ENCODE measurements around the gene OR2A2. TPM values are rescaled to one million over a fixed set of nuclear protein-coding genes. Genes with fewer than 3 reads are reported as not detected.

OR2A2 gene
- total RNA-seq, 2 donors from 2014 or later, result not detected

DNA sequence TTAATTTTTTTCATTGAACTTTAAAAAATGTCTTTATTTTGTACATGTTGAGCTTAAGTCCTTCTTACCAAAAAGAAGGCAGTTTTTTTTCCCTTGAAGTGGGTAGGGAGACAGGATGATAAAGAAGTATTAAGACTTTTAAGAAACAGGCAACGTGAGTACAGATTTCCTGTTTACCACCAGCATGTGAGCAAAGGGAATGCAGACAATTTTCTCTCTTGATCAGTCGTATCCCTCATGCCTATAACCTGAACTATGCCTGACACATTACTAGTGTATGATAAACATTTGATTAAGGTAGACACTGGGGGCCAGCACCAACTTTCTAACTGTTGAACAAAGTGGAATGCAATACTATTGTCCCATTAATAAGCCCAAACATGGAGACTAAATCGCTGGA is 8.8 kb upstream of the OR2A2 start:
- Histone ChIP-seq H3K4me3 (no peak overlapping the region), H3K27me3 (replicated peaks; ENCODE audit: insufficient read depth) (no peaks in the 10 kb centered on the region), H3K27ac (no peak overlapping the region), H3K36me3 (no peaks in the 10 kb centered on the region), H3K4me1 (replicated peaks) (no peaks in the 10 kb centered on the region), H3K9me3 (no peaks in the 10 kb centered on the region)
- intact Hi-C loops (cut with DNase I), result no loop called here
- 50% methylated on average over 3 of the region's 3 CpGs for WGBS
- TF ChIP-seq, protein P1, sequence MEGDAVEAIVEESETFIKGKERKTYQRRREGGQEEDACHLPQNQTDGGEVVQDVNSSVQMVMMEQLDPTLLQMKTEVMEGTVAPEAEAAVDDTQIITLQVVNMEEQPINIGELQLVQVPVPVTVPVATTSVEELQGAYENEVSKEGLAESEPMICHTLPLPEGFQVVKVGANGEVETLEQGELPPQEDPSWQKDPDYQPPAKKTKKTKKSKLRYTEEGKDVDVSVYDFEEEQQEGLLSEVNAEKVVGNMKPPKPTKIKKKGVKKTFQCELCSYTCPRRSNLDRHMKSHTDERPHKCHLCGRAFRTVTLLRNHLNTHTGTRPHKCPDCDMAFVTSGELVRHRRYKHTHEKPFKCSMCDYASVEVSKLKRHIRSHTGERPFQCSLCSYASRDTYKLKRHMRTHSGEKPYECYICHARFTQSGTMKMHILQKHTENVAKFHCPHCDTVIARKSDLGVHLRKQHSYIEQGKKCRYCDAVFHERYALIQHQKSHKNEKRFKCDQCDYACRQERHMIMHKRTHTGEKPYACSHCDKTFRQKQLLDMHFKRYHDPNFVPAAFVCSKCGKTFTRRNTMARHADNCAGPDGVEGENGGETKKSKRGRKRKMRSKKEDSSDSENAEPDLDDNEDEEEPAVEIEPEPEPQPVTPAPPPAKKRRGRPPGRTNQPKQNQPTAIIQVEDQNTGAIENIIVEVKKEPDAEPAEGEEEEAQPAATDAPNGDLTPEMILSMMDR (IDR thresholded peaks at IDR 0.05), result no peak
- TF ChIP-seq POLR2AphosphoS5 (IDR thresholded peaks at IDR 0.05) (no peak), POLR2A (IDR thresholded peaks at IDR 0.05) (no peak)
- DNase-seq (ENCODE audit: low spot score), result no peak

DNA sequence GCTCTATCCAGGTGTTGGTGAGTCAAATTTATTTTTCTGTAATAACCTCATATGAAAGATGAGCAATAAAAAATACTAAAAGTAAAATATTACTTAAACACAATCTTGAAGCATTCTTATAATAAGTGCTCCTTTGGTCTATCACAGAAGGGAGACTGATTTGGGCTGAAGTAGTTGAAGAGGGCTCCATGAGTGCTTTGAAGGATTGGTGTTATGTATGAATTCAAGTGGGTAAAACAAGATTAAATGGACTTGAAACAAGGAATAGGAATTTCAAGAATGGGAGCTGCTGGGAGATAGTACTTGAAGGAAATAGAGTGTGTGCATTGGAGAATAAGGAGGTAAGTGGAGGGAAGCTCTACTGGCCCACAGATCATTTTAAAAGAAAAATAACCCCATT is 7.3 kb upstream of the OR2A2 start:
- Histone ChIP-seq H3K27me3 (replicated peaks; ENCODE audit: insufficient read depth) (no peaks in the 10 kb centered on the region), H3K36me3 (no peaks in the 10 kb centered on the region), H3K27ac (no peak overlapping the region), H3K4me3 (no peak overlapping the region), H3K4me1 (replicated peaks) (no peaks in the 10 kb centered on the region), H3K9me3 (no peaks in the 10 kb centered on the region)
- TF ChIP-seq, protein P1 (IDR thresholded peaks at IDR 0.05), result no peak
- TF ChIP-seq POLR2AphosphoS5 (IDR thresholded peaks at IDR 0.05), result no peak
- no peak for TF ChIP-seq POLR2A (IDR thresholded peaks at IDR 0.05)
- intact Hi-C loops (cut with DNase I), result no loop called here
- no peak for DNase-seq (ENCODE audit: low spot score)

DNA sequence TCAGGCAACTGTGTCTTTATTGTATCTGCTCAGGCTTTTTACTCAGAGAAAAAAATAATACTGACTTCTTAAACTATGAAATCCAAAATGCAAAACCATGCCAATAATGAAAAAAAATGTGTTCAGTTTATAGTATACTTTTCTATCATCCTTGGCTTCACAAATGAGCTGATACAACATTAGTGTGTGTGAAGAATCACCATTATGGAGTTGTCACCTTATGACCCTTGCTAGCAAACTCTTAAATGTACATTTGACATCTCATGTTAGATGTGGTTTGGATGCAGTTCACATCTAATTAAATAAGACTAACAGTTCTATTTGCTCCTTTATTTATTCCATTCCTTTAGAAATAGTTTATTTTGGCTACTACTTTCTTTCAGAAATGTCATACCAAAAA is 4.2 kb upstream of the OR2A2 start:
- Histone ChIP-seq H3K27ac (no peak overlapping the region), H3K36me3 (no peaks in the 10 kb centered on the region), H3K9me3 (no peaks in the 10 kb centered on the region), H3K4me1 (replicated peaks) (no peaks in the 10 kb centered on the region), H3K27me3 (replicated peaks; ENCODE audit: insufficient read depth) (no peaks in the 10 kb centered on the region), H3K4me3 (no peak overlapping the region)
- TF ChIP-seq, protein P1 (IDR thresholded peaks at IDR 0.05), result no peak
- TF ChIP-seq POLR2AphosphoS5 (IDR thresholded peaks at IDR 0.05) (no peak), POLR2A (IDR thresholded peaks at IDR 0.05) (no peak)
- intact Hi-C loops (cut with DNase I), result no loop called here
- DNase-seq (ENCODE audit: low spot score), result no peak

DNA sequence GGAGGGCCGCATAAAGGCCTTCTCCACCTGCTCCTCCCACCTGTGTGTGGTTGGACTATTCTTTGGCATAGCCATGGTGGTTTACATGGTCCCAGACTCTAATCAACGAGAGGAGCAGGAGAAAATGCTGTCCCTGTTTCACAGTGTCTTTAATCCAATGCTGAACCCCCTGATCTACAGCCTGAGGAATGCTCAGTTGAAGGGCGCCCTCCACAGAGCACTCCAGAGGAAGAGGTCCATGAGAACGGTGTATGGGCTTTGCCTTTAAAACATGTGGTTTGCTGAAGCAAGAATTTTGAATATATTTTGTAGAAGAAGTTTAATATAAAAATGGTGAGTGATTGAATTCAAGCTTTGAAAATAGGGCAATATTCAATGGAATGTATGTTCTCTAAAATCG is 889 bp downstream of the OR2A2 start:
- no peak for DNase-seq (ENCODE audit: low spot score)
- H3K36me3 ChIP-seq, result no peaks in the 10 kb centered on the region
- TF ChIP-seq POLR2AphosphoS5 (IDR thresholded peaks at IDR 0.05) (no peak), POLR2A (IDR thresholded peaks at IDR 0.05) (no peak)
- TF ChIP-seq, protein P1 (IDR thresholded peaks at IDR 0.05), result no peak
- no peaks in the 10 kb centered on the region for H3K9me3 ChIP-seq
- intact Hi-C loops (cut with DNase I), result no loop called here
- H3K4me3 ChIP-seq, result no peak overlapping the region
- 75% methylated on average over 5 of the region's 5 CpGs for WGBS
- no peaks in the 10 kb centered on the region for H3K4me1 ChIP-seq (replicated peaks)
- no peaks in the 10 kb centered on the region for H3K27me3 ChIP-seq (replicated peaks; ENCODE audit: insufficient read depth)
- no peak overlapping the region for H3K27ac ChIP-seq

DNA sequence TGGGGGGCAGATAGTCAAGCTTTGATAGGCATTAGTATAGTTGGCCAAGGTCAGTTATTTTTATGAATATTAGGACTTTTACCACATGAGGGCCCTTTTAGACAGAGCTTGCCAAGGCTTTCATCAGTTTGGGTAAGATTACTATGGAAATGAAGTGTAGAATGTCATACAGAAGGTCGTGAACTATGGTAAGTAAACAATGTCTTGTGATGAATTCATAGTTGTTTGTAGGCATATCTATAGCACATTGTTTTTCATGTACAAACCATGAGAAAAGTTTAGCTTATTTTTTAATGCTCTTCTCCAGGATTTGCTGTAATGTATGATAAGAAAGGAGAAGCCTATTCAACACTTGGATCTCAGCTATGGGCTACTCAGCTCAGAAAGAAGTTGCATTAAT is 4.3 kb downstream of the OR2A2 start:
- TF ChIP-seq POLR2AphosphoS5 (IDR thresholded peaks at IDR 0.05) (no peak), POLR2A (IDR thresholded peaks at IDR 0.05) (no peak)
- TF ChIP-seq, protein P1 (IDR thresholded peaks at IDR 0.05), result no peak
- Histone ChIP-seq H3K36me3 (no peaks in the 10 kb centered on the region), H3K4me3 (no peak overlapping the region), H3K27me3 (replicated peaks; ENCODE audit: insufficient read depth) (no peaks in the 10 kb centered on the region), H3K9me3 (no peaks in the 10 kb centered on the region), H3K4me1 (replicated peaks) (no peaks in the 10 kb centered on the region), H3K27ac (no peak overlapping the region)
- intact Hi-C loops (cut with DNase I), result no loop called here
- no peak for DNase-seq (ENCODE audit: low spot score)
- WGBS, result 38% methylated on average over 1 of the region's 1 CpG
